GM12875 (cell line): ENCODE results near the gene CPB2.

Experiments
- H3K4me3 ChIP-seq: one replicate; pipeline ENCODE4 v1.5.1; 2011; ENCODE audit warnings: low read depth, low read length, control low read depth
- CTCF ChIP-seq: IDR thresholded peaks from 2 replicates; pipeline ENCODE4 v1.5.1; 2011; ENCODE audit warnings: low read depth, mild to moderate bottlenecking, control low read depth, inconsistent platforms, low read length, moderate library complexity, borderline replicate concordance; ENCODE audit not compliant: insufficient read depth

The CPB2 gene

GRCh38 chr13:46134961-46135522 is 30.2 kb upstream of the CPB2 start:
- no peak overlapping the region for H3K4me3 ChIP-seq
- no peak for TF ChIP-seq CTCF

- H3K4me3 ChIP-seq, result no peak overlapping the region
- no peak for TF ChIP-seq CTCF
Observed at GRCh38 chr13:46134494-46134893, 29.7 kb upstream of the CPB2 start.

GRCh38 chr13:46132109-46132508 is 27.3 kb upstream of the CPB2 start:
- no peak for TF ChIP-seq CTCF
- no peak overlapping the region for H3K4me3 ChIP-seq

- no peak overlapping the region for H3K4me3 ChIP-seq
- TF ChIP-seq CTCF, result no peak
Observed at GRCh38 chr13:46131705-46132104, 26.9 kb upstream of the CPB2 start.

- TF ChIP-seq CTCF, result no peak
- H3K4me3 ChIP-seq, result no peak overlapping the region
Observed at GRCh38 chr13:46129955-46130618, 25.3 kb upstream of the CPB2 start.

GRCh38 chr13:46129124-46129523 is 24.3 kb upstream of the CPB2 start:
- TF ChIP-seq CTCF, result no peak

GRCh38 chr13:46127358-46128023 is 22.7 kb upstream of the CPB2 start:
- H3K4me3 ChIP-seq, result no peak overlapping the region
- no peak for TF ChIP-seq CTCF

More at GRCh38 chr13:46129124-46129523, 24.3 kb upstream of the CPB2 start:
- no peak overlapping the region for H3K4me3 ChIP-seq
